ENCODE measurements around the gene ADAMTS19. TPM values are rescaled to one million over a fixed set of nuclear protein-coding genes. Genes with fewer than 3 reads are reported as not detected.

ADAMTS19 gene
- total RNA-seq, 1 donor from 2014 or later, result 14.8 TPM

DNA sequence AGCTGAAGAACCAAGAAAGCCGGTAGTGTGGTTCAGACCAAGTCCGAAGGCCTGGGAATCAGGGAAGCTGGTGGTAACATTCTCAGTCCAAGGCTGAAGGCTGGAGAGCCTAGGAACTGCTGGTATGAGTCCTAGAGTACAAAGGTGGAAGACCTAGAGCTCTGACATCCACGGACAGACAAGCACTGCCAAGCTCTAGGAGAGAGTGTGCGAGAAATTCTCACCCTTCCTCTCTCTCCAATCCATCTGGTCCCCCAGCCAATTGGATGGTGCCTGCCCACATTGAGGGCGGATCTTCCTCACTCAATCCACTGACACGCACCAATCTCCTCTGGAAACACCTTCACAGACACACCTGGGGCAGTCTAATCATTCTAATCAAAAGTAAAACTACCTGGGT lies 19.7 kb upstream of the ADAMTS19 start:
- H3K9me3 Mint-ChIP-seq, result no peaks in the 10 kb centered on the region

DNA sequence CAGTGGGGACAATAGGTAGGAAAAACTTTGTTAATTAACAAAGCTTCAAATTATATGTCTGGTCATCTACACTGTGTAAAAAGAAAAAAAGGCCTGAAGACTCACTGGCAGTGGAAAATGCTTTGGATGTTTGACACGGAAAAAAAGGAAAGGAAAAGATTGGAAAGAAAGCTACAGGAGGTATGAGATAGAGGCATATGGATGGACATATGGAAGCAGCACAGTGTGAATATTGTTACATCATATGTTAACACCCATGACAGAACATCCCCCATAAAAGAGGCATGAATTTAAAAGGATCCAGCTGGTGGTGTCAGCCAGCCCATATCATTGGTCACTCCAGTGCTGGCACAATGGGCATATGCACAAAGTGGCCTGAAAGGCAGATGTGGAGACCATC lies 19.0 kb upstream of the ADAMTS19 start:
- no peaks in the 10 kb centered on the region for H3K27me3 Mint-ChIP-seq (ENCODE audit: low read depth)
- no peaks in the 10 kb centered on the region for H3K9me3 Mint-ChIP-seq
- no peak overlapping the region for H3K27ac Mint-ChIP-seq
- TF ChIP-seq, protein P1, sequence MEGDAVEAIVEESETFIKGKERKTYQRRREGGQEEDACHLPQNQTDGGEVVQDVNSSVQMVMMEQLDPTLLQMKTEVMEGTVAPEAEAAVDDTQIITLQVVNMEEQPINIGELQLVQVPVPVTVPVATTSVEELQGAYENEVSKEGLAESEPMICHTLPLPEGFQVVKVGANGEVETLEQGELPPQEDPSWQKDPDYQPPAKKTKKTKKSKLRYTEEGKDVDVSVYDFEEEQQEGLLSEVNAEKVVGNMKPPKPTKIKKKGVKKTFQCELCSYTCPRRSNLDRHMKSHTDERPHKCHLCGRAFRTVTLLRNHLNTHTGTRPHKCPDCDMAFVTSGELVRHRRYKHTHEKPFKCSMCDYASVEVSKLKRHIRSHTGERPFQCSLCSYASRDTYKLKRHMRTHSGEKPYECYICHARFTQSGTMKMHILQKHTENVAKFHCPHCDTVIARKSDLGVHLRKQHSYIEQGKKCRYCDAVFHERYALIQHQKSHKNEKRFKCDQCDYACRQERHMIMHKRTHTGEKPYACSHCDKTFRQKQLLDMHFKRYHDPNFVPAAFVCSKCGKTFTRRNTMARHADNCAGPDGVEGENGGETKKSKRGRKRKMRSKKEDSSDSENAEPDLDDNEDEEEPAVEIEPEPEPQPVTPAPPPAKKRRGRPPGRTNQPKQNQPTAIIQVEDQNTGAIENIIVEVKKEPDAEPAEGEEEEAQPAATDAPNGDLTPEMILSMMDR (IDR thresholded peaks at IDR 0.05; ENCODE audit: unreplicated experiment), result no peak
- H3K4me3 Mint-ChIP-seq, result no peak overlapping the region
- DNase-seq (ENCODE audit: low spot score in 2 of 2, unreplicated experiment in 2 of 2), result no peak
- peaks cover 6% of the 10 kb centered on the region for H3K4me1 Mint-ChIP-seq
- no peaks in the 10 kb centered on the region for H3K36me3 Mint-ChIP-seq

More for the DNA sequence above, 19.7 kb upstream of the ADAMTS19 start:
- Mint-ChIP-seq H3K4me1 (peaks cover 6% of the 10 kb centered on the region), H3K27me3 (ENCODE audit: low read depth) (no peaks in the 10 kb centered on the region), H3K4me3 (no peak overlapping the region), H3K27ac (no peak overlapping the region), H3K36me3 (no peaks in the 10 kb centered on the region)
- TF ChIP-seq, protein P1 (IDR thresholded peaks at IDR 0.05; ENCODE audit: unreplicated experiment), result no peak
- no peak for DNase-seq (ENCODE audit: low spot score in 2 of 2, unreplicated experiment in 2 of 2)

DNA sequence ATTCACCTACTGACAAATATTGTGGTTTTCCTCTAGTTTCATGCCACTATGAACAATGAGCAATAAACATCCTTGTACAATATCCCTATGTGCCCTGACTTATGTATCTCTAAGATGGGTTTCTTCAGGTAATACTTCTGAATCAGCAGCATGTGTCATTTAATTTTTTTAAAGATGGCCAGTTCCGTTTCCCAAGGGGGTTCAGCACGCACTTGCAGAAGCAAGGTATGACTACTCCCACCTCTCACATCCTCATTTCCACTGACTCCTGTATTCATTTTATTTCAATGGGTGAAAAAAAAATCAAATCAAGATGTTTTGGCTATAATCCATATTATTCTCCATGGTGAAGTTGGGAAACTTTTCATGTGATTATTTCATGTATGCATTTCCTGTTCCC lies 14.7 kb upstream of the ADAMTS19 start:
- Mint-ChIP-seq H3K4me1 (peaks cover 6% of the 10 kb centered on the region), H3K4me3 (no peak overlapping the region), H3K27ac (no peak overlapping the region), H3K36me3 (no peaks in the 10 kb centered on the region), H3K27me3 (ENCODE audit: low read depth) (no peaks in the 10 kb centered on the region), H3K9me3 (no peaks in the 10 kb centered on the region)
- no peak for DNase-seq (ENCODE audit: low spot score in 2 of 2, unreplicated experiment in 2 of 2)
- TF ChIP-seq, protein P1 (IDR thresholded peaks at IDR 0.05; ENCODE audit: unreplicated experiment), result no peak

DNA sequence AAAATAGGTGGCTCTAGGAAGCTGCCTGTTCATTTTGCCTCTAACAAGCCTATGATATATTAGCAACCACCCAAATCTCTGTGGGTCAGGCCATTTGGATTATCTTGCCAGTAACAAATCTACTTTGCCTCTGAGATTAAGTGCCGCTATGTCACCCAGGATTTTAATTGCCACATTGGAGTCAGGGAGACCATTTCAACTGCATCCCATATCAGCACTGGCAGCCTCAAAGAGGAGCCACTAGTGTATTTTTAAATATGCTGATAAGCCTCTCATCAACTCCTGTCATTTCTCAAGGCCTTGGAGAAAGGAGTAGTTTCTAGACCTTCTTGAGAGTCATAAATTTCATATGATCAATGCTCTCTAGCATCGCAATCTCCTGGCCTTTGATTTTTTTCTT lies 12.1 kb upstream of the ADAMTS19 start:
- Mint-ChIP-seq H3K4me3 (no peak overlapping the region), H3K9me3 (no peaks in the 10 kb centered on the region), H3K27me3 (ENCODE audit: low read depth) (no peaks in the 10 kb centered on the region), H3K27ac (no peak overlapping the region), H3K4me1 (peaks cover 6% of the 10 kb centered on the region), H3K36me3 (no peaks in the 10 kb centered on the region)
- DNase-seq (ENCODE audit: low spot score in 2 of 2, unreplicated experiment in 2 of 2), result no peak
- TF ChIP-seq, protein P1 (IDR thresholded peaks at IDR 0.05; ENCODE audit: unreplicated experiment), result no peak

DNA sequence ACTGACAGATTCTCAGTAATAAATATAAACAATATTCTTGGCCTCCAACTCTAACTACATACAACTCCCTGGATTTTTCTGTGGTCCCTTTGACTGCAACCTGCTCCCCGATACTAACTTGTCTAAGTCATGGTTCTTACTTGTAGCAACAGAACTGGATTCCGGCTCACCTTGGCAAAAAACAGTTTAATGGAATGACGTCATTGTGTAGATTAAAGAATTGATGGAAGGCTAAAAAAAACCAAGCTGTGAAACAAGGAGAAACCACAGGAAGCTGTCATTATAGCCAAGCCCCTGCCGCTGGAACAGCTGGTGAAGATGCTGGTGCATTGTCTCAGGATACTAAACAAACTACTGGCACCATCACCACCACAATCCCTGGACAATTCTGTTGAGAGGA lies 11.4 kb upstream of the ADAMTS19 start:
- H3K27ac Mint-ChIP-seq, result no peak overlapping the region
- H3K4me3 Mint-ChIP-seq, result no peak overlapping the region
- H3K27me3 Mint-ChIP-seq (ENCODE audit: low read depth), result no peaks in the 10 kb centered on the region
- no peaks in the 10 kb centered on the region for H3K9me3 Mint-ChIP-seq
- TF ChIP-seq, protein P1 (IDR thresholded peaks at IDR 0.05; ENCODE audit: unreplicated experiment), result no peak
- H3K36me3 Mint-ChIP-seq, result no peaks in the 10 kb centered on the region
- H3K4me1 Mint-ChIP-seq, result peaks cover 4% of the 10 kb centered on the region
- DNase-seq (ENCODE audit: low spot score in 2 of 2, unreplicated experiment in 2 of 2), result no peak

DNA sequence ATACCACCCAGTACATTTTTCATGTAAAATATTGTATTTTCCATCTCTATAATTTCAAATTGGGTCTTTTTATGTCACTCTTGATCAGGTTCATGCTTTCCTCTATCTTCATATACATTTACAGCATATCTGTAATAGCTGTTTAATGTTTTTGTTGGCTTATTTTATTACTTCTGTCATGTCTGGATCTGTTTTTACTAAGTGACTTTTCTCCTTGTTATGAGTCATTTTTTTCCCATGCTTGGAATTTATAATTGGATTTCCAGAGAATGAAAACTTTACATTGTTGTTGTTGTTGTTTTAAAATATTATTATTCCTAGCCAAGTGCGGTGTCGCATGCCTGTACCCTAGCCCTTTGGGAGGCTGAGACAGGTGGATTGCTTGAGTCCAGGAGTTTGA lies 5.6 kb upstream of the ADAMTS19 start:
- no peak overlapping the region for H3K4me3 Mint-ChIP-seq
- peaks cover 15% of the 10 kb centered on the region for H3K4me1 Mint-ChIP-seq
- no peaks in the 10 kb centered on the region for H3K36me3 Mint-ChIP-seq
- TF ChIP-seq, protein P1 (IDR thresholded peaks at IDR 0.05; ENCODE audit: unreplicated experiment), result no peak
- peaks cover 9% of the 10 kb centered on the region for H3K27me3 Mint-ChIP-seq (ENCODE audit: low read depth)
- DNase-seq (ENCODE audit: low spot score in 2 of 2, unreplicated experiment in 2 of 2), result no peak
- peaks cover 8% of the 10 kb centered on the region for H3K9me3 Mint-ChIP-seq
- no peak overlapping the region for H3K27ac Mint-ChIP-seq
